SK-MEL-5 (cell line): ENCODE measurements around the gene APOL1. TPM values are rescaled to one million over a fixed set of nuclear protein-coding genes. Genes with fewer than 3 reads are reported as not detected.
"Not testable (repeated sequence)": the region's sequence is repeated elsewhere in the genome, so short reads cannot be mapped to it uniquely, and the experiment has no call there.

ENCODE experiments used
- DNase-seq: peaks from one replicate; pipeline ENCODE4 v3.0.0-alpha.2; 2016; ENCODE audit warnings: low read depth, low spot score
- in situ Hi-C: cut with HindIII; loops from 2 replicates; pipeline ENCODE4 v1.10.0; 2016; ENCODE audit warnings: low sequenced_read_pairs, high pct_unique_total_duplicates, low pct_unique_long_range_greater_than_20kb
- polyA plus RNA-seq, 2 experiments: library from polyadenylated mRNA; depleted of rRNA; stranded (reverse); fragments of >200 nt; gene quantifications; 2 replicates each; pipeline ENCODE4 v1.2.3, GENCODE V29; 2015
- total RNA-seq: library from RNA; depleted of rRNA; stranded (reverse); fragments of >200 nt; shearing (Covaris generic); gene quantifications from 2 replicates; pipeline ENCODE4 v1.2.3, GENCODE V29; 2014; rRNA removed

Gene APOL1, protein sequence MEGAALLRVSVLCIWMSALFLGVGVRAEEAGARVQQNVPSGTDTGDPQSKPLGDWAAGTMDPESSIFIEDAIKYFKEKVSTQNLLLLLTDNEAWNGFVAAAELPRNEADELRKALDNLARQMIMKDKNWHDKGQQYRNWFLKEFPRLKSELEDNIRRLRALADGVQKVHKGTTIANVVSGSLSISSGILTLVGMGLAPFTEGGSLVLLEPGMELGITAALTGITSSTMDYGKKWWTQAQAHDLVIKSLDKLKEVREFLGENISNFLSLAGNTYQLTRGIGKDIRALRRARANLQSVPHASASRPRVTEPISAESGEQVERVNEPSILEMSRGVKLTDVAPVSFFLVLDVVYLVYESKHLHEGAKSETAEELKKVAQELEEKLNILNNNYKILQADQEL
- total RNA-seq, result 1.5 and 2.6 TPM in 2 replicates
- polyA plus RNA-seq (2015; cell fraction: cytosol; rRNA removed), result 4.4 and 4.5 TPM in 2 replicates
- polyA plus RNA-seq (2015; cell fraction: nucleus; rRNA removed), result 0.91 and 2.7 TPM in 2 replicates

DNA sequence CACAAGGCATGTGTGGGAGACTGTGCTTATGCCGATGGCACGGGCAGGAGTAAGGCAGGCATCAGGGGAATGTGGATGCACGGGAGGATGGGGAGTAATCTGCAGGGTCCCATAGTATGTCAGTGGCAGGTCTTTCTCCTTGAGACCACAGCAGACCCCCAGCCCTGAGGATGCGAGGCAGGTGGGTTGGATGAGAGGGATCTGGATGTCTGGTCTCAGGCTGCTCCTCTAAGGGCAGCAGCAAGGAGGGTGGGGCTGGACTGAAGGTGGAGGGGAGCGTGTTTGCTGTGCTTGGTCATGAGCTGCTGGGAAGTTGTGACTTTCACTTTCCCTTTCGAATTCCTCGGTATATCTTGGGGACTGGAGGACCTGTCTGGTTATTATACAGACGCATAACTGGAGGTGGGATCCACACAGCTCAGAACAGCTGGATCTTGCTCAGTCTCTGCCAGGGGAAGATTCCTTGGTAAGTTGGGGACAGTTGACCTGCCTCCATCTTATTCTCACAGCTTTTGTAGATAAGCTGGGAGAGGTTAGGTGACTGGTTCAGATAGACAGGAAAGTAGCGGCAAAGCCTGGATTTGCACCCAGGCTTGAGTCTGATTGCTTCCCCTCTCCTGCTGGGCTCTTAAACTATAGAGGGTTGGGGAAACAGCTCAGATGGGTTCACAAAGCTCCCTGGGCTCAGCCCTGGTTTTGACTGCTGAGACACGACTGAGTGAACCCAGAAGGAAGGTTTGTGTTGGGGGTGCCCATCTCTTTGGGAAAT lies at the start of gene APOL1:
Gene APOL1, plus strand, starts transcription at position 380 of the 769 bp plus-strand sequence. CDS start 1,823 bp downstream, outside the sequence.
- in situ Hi-C loops, result no loop called here

DNA sequence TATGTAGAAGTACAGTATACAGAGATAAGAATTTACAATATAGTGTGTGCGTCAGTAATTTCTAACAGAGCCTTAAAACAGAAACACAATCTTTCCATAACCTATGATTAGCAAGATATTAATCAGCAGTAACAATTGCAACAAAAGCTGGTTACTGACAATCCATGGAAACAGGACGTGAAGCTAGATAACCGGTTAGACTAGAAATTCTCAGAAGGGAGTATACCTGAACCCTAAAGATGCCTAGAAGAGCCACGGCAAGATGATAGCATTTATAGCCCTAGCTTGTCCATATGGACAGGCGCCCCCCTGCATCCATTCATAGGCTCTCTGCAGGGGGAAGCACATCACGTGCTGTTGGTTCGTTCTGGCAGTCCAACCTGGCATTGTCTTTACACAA lies 49.5 kb upstream of the APOL1 start:
- in situ Hi-C loops, DNase-seq: not testable (repeated sequence)

More for the DNA sequence above, at the start of gene APOL1:
- DNase-seq, result peak; percentile 15

DNA sequence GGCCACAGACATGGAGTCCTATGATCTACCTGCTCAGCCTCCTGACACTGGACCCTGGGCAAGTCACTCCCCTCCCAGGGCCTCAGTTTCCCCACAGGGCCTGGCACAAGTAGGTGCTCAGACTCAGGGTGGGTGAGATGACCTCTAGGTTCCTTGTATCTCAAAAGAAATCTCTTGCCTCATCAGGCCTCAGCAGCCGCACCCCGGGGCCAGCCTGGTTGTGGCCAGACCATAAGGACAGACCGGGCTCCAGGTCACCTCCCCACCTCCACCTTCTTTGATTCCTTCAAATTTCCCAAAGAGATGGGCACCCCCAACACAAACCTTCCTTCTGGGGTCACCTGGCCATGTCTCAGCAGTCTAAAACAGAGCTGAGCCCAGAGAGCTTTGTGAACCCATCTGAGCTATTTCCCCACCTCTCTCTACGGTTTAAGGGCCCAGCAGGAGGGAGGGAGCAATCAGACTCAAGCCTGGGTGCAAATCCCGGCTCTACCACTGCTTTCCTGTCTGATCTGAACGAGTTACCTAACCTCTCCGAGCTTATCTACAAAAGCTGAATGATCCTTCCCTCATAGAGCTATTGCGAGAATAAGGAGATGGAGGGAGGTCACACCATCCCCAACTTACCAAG lies 48.8 kb upstream of the APOL1 start:
- no peak for DNase-seq
- in situ Hi-C loops, result no loop called here

- in situ Hi-C loops, result no loop called here
- DNase-seq, result no peak
Measured at GRCh38 chr22:36204632-36205015, 48.3 kb upstream of the APOL1 start.

- DNase-seq, in situ Hi-C loops: not testable (repeated sequence)
Measured at GRCh38 chr22:36205573-36205972, 47.4 kb upstream of the APOL1 start.

DNA sequence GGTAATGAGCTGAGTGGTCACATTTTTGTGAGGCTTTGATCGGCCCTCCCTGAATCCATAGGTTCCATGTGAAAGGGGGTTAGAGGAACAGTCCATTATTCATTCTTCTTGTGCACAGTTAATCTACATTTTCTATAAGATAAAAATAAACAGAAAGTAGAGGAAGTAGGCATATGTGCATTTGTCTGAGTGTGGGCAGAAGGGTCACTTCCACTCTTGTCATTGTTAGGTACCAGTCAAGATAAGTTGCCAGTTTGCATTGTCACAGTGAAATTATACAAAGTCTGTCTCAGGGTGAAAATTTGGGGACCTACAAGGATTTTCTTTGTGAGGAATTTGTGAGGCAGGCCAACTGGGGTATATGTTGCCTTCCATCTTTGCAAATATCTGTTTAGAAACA lies 46.7 kb upstream of the APOL1 start:
- in situ Hi-C loops, result no loop called here
- DNase-seq, result no peak

DNA sequence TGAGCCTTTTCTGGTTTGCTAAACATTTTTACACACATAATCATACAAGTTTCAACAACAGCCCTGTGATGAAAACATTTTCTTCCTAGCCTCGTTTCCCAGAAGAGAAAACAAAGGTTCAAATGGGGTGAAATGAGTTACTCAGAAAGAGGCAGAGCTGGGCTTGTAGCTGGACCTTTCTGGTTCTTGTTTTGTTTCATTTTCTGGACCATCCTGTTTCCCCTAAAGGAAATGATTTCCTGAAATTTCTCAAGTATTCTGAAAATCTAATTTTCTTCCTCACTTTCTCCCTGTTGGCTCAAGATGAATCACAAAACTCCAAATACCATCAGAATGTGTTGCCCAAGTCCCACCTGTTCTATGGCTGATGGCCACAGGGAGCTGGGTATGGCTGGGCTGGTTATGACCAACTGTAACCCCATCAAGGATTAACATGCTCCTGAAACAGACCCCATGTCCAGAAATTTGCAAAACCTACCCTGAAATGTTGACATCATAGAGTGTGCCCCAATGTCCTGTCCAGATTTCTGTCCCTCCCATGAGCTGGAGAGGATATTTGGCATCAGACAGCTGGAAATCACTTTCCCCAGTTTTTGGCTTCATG lies 44.7 kb upstream of the APOL1 start:
- in situ Hi-C loops, result no loop called here
- no peak for DNase-seq

GRCh38 chr22:36208914-36209313 lies 44.0 kb upstream of the APOL1 start:
- no peak for DNase-seq
- in situ Hi-C loops, result no loop called here

DNA sequence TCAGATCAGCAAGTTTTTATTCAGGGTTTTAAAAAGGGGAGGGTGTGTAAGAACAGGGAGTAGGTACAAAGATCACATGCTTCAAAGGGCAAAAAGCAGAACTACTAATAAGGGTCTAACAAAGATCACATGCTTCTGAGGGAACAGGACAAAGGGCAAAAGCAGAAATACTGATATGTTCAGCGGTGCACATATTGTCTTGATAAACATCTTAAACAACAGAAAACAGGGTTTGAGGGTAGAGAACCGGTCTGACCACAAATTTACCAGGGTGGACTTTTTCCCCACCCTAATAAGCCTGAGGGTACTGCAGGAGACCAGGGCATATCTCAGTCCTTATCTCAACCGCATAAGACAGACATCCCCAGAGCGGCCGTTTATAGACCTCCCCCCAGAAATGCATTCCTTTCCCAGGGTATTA lies 43.4 kb upstream of the APOL1 start:
- in situ Hi-C loops, DNase-seq: not testable (repeated sequence)

GRCh38 chr22:36210224-36210623 lies 42.7 kb upstream of the APOL1 start:
- in situ Hi-C loops, result no loop called here

GRCh38 chr22:36211237-36211861 lies 41.6 kb upstream of the APOL1 start:
- no peak for DNase-seq
- in situ Hi-C loops, result no loop called here

More at GRCh38 chr22:36210224-36210623, 42.7 kb upstream of the APOL1 start:
- no peak for DNase-seq

DNA sequence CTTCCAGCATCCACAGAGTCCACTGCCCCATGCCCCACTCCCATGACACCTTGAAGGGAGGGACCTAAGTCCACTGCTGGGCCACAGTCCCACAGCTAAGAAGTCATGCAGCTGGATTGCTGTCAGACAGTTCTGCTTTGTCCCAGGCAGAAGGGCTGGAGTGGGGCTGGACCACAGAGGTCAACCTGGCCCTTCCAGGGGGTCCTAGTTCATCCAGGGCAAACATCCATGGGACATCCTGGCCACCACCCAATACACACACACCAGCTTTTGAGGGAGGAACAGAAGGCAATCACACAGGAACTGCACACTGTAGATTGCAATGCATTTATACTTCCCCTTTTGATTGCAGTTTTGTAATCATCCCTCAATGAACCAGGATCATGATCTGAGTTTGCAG lies 40.0 kb upstream of the APOL1 start:
- in situ Hi-C loops, result no loop called here
- no peak for DNase-seq

GRCh38 chr22:36213586-36213985 lies 39.3 kb upstream of the APOL1 start:
- in situ Hi-C loops, result no loop called here
- no peak for DNase-seq

DNA sequence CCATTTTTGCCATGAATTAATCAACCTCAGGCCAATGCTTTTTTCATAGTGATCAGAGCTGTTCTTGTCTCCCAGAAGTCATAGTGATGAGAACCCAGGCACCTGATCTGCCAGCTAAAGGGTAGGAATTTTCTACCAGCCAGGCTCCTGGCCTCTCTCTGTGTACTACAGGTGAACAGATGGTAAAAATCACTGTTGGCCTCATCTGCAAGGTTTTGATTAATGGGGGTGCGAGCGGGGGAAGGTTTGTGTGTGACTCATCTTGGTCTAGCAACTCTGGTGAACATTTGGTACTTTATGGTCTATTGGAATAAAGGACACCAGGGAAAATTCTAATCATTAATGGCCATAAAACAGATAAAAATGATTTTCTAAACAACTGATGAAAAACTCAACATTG lies 37.0 kb upstream of the APOL1 start:
- in situ Hi-C loops, result no loop called here
- DNase-seq, result no peak

GRCh38 chr22:36218648-36219193 lies 34.2 kb upstream of the APOL1 start:
- in situ Hi-C loops, result no loop called here
- no peak for DNase-seq

DNA sequence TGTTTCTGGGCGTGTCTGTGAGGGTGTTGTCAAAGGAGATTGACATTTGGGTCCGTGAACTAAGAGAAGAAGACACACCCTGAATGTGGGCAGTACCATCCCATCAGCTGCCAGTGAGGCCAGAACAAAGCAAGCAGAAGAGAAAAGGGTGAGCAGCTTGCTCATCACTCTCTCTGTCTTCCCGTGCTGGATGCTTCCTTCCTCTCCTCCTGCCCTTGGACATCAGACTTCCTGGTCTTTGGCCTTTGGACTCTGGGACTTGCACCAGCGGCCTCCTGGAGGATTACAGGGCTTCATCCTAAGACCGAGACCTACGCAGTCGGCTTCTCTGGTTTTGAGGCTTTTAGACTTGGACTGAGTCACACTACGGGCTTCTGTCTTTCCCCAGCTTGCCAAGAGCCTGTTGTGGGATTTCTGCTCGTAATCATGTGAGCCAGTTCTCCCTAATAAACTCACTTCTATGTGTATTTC lies 32.4 kb upstream of the APOL1 start:
- in situ Hi-C loops, result no loop called here
- DNase-seq, result peak; percentile 28
